GM18907 (cell line): Measurements from ENCODE around the gene SF3A1.
A peak's percentile ranks its signal among the peaks of the same experiment; 100 is the strongest.

Experiments
- ATAC-seq: cut with Tn5 transposase; IDR thresholded peaks from one replicate; pipeline ENCODE4 v1.9.1; 2021; ENCODE audit warnings: mild to moderate bottlenecking, moderate library complexity; ENCODE audit not compliant: unreplicated experiment

The SF3A1 gene

DNA sequence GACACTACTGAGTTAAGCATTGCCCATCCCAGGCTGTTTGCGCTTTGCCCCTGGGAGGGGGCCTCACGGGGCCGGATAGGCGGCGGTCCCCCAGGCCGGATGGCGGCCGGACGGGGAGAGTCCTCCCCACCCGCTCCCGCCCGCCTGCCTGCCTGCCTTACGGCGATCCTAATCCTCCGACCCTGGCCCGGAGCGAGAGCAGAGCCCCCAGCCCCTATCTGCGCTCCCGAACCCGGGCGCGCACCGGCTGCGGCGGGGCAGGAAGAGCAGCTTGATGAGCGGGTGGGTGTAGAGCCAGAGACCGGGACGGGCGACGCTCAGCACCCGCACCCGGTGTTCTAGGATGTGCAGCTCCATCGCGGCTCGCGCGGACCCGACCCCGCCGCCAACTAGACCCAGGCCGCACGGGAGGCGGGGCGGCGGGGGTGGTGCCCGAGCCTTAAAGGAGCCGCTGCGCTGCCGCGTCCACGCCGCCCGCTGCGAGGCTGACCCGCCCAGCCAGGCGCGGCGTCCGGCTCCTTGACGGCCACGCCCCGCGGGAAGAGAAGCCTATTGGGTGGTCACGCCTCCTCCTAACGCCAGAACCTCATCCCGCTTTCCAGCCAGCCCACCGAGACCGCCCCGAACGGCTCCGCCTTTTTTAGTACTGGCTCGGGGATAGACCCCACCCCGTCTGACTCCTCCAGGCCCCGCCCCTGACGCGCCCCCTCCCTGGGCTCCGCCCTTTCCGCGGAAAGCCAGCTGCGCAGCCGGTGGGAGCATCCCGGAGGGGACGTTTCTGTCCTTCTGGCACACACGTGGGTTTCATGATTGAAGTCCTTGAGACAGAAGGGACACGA is 67.3 kb downstream of the SF3A1 start, which contains the start of gene CASTOR1:
Gene CASTOR1, minus strand, starts transcription at position 365 of the 839 bp plus-strand sequence. Its CDS starts 8 bp downstream, at position 357.
- peak; percentile 55 for ATAC-seq

DNA sequence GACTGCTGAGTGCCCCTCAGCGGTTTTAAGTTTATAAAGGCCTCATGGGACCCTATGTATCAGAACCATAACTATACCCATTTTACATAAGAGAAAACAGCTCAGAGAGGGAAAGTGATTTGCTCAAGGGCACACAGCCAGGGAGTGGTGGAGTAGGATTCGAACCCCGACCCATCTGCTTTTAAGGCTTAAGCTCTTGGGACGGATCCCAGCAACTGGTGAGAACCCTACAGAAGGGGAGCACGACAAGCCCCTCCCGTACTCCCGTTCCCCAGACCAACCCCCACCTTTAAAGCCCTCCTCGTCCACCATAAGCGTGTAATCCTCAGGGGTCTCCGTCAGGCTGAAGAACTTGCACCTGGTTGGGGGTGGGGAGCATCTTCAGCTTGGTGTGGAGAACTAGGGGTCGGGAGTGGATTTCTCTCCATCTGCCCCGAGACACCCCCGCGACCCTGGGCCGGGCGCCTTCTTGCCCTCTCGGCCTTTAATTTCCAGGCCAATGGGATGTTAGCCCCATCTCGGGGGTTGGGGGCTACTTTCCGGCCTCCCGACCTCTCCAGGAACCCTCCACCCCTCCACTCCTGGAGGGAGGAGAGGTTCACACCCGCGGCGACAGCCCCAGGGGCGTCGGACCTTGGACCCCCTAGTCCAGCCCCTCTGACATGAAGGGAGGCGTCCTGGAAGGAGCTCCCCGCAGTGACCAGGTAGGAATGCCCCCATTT is 68.1 kb downstream of the SF3A1 start:
- ATAC-seq, result no peak

DNA sequence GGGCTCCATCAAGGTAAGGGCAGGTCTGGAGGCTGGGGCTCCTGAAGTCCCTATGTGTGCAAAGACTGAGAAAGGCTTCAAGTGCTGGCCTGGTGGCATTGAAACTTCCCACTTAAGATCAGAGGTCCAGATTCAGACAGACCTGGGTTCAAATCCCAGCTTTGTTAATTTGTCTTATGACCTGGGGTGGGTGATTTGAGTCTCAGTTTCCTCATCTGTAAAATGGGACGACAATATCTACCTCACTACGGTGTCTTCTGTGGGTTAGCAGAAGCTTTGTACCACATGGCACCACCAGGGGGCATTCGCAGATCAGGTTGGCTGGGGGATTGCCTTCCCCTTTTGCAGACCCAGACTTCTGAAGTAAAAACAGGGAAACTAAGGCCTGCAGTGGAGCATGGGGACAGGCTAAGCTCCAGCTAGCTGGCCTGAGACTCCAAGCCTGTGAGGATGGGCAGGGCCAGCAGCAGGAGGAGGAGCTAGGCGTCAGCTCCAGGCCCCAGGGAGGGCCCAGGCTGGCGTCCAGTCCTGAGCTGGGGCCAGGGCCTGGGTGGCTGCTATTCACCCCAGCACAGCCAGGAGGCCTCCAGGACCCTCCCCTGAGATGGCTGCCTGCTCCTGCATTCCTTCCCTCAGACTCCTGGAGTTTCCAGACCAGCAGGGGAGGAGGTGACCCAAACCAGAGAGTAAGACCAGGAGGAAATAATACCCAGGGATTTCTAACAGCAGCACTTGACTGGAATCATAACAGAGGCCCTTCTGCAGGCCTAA is 68.9 kb downstream of the SF3A1 start:
- no peak for ATAC-seq

DNA sequence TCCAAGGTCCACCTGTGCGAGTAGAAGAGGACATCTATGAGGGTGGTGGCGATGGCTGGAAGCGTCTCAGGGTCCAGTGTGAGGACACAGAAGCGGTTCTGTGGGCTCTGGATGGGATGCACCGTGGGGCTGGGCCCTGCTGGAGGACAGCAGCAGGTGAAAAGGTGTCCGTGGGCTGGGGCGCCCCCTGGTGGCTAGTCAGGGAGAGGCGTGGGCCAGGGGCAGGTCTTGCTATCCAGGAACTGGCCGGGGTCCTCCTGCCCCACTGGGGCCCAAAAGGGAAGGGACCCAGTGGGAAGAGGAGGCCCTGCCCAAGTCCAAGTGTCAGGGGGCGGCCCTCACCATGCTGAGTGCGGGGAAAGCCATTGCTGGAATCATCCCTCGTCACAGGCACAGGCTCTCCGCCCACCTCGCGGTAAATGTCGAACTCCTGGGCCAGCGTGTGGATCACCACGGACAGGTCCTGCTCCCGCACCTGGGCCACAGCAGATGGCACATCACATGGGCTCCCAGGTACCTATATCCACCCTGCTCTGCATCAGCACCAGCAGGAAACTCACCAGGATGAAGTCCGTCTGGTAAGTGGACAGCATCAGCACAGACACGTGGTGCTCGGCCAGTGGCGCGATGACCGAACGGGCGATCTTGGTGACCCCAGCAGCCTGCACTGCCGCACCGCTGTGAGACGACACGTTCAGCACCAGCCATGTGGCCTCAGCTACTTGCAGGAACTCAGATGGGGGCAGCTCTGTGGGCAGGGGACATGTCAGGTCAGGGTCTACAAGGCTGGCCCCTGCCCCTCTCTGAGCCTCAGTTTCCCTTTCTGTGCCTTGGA is 69.7 kb downstream of the SF3A1 start:
- ATAC-seq, result no peak

DNA sequence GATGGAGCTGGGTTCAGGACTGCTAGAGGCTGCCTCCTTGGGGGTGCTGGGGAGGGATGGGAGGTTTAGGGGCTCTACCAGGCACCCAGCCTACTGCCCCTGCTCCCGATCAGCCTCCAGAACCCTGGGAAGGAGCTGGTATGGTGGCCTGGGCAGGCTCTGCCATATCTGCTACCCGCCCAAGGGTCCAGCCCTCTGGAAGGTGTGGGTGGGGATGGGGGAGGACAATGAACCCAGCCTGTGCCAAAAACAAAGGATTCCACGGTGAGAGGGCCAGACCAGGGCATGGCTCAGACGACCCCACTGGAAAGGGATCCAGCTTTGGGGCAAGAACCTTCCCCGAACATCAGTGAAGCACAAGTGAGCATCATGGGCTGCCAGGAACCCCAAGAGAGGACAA is 70.4 kb downstream of the SF3A1 start:
- ATAC-seq, result no peak

DNA sequence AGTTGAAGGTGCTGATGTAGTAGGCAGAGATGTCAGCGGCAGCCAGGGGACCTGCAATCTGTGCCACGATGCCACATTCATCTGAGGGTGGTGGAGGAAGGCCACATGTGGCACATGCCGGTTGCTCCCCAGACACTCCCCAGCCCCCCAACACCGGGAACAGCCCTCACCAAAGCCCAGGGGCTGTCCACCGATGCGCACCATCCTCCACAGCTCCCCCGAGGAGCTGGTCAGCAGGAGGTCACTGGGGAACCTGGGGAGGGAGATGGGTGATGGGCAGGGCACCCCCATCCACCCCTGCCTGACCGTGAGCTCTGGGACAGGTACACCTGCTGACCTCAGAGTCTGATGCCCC is 70.9 kb downstream of the SF3A1 start:
- no peak for ATAC-seq

DNA sequence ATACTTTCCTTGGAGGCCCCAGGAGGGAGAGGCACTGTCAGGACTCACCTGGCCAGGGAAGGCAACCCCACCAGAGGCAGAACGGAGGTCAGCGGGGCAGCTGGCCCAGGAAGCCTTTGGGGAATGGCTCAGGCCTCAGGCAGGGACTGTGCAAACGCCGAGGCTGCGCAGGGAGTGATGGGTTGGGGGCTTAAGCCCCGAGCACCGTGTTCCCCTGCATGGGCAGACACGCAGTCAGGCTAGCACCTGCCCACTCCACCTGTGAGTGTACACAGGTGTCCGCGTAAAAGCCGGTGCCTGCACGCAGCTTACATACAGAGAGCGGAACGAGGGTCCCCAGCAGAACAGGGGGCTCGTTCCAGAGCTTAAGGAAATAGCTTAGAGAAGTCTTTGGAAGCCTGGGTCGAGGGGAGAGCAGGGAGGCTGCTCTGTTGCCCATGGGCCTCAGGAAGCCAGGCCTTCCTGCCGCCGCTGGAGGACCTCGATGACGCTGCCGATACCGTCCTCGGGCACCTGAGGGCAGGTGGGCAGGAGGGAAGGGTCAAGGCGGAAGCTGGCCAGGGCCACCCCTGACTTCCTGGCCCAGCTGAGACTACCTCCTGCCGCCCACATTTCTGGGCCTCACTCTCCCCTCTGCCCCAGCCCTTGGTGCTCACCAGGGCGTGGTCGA is 71.4 kb downstream of the SF3A1 start:
- no peak for ATAC-seq

DNA sequence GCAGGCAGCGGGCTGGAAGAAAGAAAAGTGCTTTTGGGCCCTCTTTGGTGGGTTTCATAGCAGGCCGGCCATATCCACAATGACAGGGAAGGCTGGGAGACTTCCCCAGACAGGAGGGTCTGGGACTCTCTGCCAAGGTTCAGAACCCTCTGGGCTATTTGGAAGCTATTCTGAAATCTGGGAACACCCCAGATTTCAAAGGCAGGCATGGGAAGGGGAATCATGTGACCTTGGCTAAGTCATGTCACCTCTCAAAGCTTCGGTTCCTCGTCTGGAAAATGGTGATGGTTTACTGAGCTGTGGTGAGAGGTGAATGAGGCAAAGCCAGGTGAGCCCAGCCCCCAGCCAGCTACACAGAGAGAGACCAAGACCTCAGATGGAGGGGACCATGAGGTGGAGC is 72.0 kb downstream of the SF3A1 start:
- ATAC-seq, result no peak

DNA sequence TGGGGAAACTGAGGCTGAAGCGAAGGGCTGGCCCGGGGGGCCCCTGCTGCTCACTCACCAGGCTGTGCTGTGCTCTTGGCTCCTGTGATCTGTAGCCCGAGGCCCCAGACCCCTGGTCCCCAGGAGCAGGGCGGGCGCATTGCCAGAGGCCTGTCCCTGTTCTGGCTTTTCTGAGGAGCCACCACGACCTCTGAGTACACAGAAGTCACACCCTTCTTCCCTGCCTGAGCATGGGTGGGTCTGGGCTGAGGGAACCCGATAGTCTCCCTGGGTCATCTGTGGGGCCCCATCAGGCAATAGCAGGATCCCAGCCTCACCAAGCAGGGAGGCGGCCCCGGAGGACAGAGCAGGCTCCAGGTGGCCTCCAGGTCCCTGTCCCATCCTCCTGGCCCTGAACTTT is 72.5 kb downstream of the SF3A1 start:
- no peak for ATAC-seq

DNA sequence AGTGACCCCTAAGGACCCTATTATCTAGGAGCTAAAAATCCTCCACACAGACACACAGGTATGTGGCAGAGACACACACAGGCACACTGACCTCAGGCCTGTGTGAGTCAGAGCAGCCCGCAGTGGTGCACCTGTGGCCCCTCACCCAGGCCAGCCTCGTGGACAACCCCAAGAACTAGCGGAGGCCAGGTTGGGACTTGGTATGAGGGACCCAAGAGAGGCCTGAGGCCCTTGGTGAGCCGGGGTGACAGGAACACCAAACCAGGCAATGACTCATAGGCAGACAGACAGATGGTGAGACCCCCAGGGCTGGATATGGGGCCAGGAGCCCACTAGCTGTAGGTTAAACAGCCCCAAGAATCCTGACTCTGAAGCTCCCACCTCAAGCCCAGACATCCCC is 73.4 kb downstream of the SF3A1 start:
- ATAC-seq, result no peak

DNA sequence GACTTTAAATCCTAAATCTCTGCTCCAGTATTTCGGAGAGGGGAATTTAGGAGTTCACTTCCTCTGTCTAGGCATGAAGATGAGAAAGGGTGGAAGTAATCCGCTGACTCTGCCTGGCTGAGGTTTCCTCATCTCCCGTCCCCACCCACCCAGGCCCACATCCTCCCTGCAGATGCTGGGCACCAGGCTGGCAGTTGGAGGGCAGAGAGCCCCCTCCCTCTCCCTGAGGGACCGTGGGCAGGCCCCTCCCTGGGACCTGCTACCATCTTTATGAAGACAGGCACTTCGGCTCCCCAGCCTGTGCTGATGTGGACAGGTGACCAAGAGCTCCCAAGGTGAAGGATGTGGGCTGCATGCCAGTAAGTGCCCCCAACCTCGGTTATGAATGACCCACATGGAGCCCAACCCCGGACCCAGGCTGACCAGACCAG is 74.1 kb downstream of the SF3A1 start:
- ATAC-seq, result no peak
